ENCODE results near the gene DEFB110.

DNA sequence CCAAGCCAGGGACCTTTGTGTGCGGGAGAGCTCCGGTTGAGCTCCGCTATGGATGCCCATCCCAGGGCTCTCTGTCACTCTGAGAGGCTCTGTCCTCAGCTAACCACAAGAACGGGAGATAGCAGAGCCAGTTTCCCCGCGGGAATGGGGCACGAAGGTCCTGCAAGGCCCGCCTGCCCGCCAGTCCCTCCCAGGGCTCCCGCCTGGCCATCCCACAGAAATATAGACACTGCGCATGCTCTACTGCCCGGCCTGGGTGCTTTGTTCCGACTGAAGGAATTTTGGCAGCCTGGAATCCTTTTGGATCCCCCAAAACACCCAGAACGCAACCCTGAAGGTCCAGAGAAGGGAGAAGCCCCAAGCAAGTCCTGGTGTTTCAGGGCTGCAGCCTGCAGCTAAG is 8.6 kb upstream of the DEFB110 start:
- TF ChIP-seq PATZ1 (CRISPR knock-in tag; IDR thresholded peaks at IDR 0.05; ENCODE audit: borderline replicate concordance) (no peak), CSDC2 (CRISPR knock-in tag; IDR thresholded peaks at IDR 0.05) (no peak), PPARA (CRISPR knock-in tag; IDR thresholded peaks at IDR 0.05; ENCODE audit: borderline replicate concordance) (no peak), ZFP30 (CRISPR knock-in tag; IDR thresholded peaks at IDR 0.05) (no peak), TCF4 (CRISPR knock-in tag; IDR thresholded peaks at IDR 0.05; ENCODE audit: borderline replicate concordance) (no peak), RARB (CRISPR knock-in tag; IDR thresholded peaks at IDR 0.05) (no peak), POU6F1 (CRISPR knock-in tag; IDR thresholded peaks at IDR 0.05; ENCODE audit: borderline replicate concordance, low read depth) (no peak), ZFP3 (CRISPR knock-in tag; IDR thresholded peaks at IDR 0.05) (no peak), BACH2 (CRISPR knock-in tag; IDR thresholded peaks at IDR 0.05; ENCODE audit: borderline replicate concordance) (no peak), OSR1 (CRISPR knock-in tag; IDR thresholded peaks at IDR 0.05) (no peak)
- TF ChIP-seq, protein P1, sequence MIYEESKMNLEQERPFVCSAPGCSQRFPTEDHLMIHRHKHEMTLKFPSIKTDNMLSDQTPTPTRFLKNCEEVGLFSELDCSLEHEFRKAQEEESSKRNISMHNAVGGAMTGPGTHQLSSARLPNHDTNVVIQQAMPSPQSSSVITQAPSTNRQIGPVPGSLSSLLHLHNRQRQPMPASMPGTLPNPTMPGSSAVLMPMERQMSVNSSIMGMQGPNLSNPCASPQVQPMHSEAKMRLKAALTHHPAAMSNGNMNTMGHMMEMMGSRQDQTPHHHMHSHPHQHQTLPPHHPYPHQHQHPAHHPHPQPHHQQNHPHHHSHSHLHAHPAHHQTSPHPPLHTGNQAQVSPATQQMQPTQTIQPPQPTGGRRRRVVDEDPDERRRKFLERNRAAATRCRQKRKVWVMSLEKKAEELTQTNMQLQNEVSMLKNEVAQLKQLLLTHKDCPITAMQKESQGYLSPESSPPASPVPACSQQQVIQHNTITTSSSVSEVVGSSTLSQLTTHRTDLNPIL (CRISPR knock-in tag; IDR thresholded peaks at IDR 0.05; ENCODE audit: low read depth): no peak
